Right cardiac atrium (tissue), 5 donors: ENCODE results near the gene PLRG1. TPM values are rescaled to one million over a fixed set of nuclear protein-coding genes. Genes with fewer than 3 reads are reported as not detected.

ENCODE experiments used
- ATAC-seq, 2 donors: fragments of 200-7000 bp; cut with Tn5 transposase; one replicate each; pipeline versions ENCODE4 v1.8.0 to v1.9.1; 2020; ENCODE audit warnings: moderate library complexity in 2 of 2, mild to moderate bottlenecking in 1 of 2
- DNase-seq, 3 donors: peaks; one replicate each; pipeline ENCODE4 v3.0.0-alpha.2; 2020
- H3K27ac ChIP-seq: one replicate; pipeline ENCODE4 v1.5.1; 2013; ENCODE audit warnings: mild to moderate bottlenecking, low read length, control low read depth, moderate library complexity
- H3K27me3 ChIP-seq: one replicate; pipeline ENCODE4 v1.6.1; 2013; ENCODE audit not compliant: control insufficient read depth, insufficient read depth
- H3K4me1 ChIP-seq: one replicate; pipeline ENCODE4 v1.6.1; 2013; ENCODE audit warnings: low read length; ENCODE audit not compliant: control insufficient read depth, insufficient read depth
- H3K4me3 ChIP-seq: one replicate; pipeline ENCODE4 v1.5.1; 2013; ENCODE audit warnings: low read length, control low read depth
- H3K9me3 ChIP-seq: one replicate; pipeline ENCODE4 v1.6.1; 2013; ENCODE audit warnings: low read length; ENCODE audit not compliant: control insufficient read depth
- WGBS: extraction: QIAGEN DNeasy Blood & Tissue Kit; methylation state at CpG from one replicate; pipeline ENCODE4 v1.1.7; 2013; 5-methylcytosine and 5-hydroxymethylcytosine counted together
- intact Hi-C, 4 donors: fragments of 100-400 bp; cut with DNase I; formaldehyde crosslinking; loops; one replicate each; pipeline versions ENCODE4 v1.11.0 to v1.14.0; 2022 to 2023
- polyA plus RNA-seq: library from polyadenylated mRNA; stranded (reverse); fragments of 200-250 nt; gene quantifications from one replicate; pipeline ENCODE4 v1.2.3, GENCODE V29; 2013
- total RNA-seq, 4 donors: library from RNA; stranded (reverse); fragmentation: NEBNext Ultra II Directional; extraction: Animal tissue kit (Norgen Biotek cat#: 25700); gene quantifications; one replicate each; pipeline ENCODE4 v1.2.1, GENCODE V29; 2021
- donor health status: healthy with polysubstance abuse.
- donor health status: DM: no; HTN: yes; CAD: no.
- donor health status: DM: no; HTN: no; CAD: no.
- donor health status: DM: no; HTN: yes; CAD: no; lungs with severe emphysema.
- donor health status: DM: yes; HTN: yes; CAD: no.

The PLRG1 gene
- total and polyA plus RNA-seq, 5 donors: 24.6 to 53.0 (median 50.4) TPM

DNA sequence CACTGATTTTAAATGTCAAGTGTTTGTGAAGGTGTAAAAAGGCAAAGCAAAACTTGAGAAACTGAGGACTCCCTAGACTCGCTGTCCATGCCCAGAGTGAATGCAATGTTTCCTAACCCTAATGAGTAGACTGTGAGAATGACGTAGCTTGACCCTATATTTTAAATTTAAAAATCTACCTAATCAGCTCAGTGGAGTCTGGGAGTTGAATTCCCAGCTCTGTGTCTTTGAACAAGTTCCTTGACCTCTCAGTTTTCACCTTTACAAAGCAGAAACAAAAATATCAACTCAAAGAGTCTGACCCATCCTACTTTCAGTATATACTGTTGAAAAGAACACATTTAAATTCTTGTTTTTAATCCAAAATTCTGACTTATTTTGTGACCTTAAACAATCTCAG is 38.0 kb upstream of the PLRG1 start:
- intact Hi-C loops: no loop called here
- no peak for ATAC-seq
- H3K4me3 ChIP-seq: no peak overlapping the region
- H3K27me3 ChIP-seq: no peaks in the 10 kb centered on the region
- no peaks in the 10 kb centered on the region for H3K9me3 ChIP-seq
- 83% methylated on average over 2 of the region's 2 CpGs for WGBS
- no peak for DNase-seq
- no peak overlapping the region for H3K27ac ChIP-seq
- H3K4me1 ChIP-seq: no peaks in the 10 kb centered on the region

- H3K4me3 ChIP-seq: no peak overlapping the region
- H3K27me3 ChIP-seq: no peaks in the 10 kb centered on the region
- H3K27ac ChIP-seq: no peak overlapping the region
- DNase-seq: no peak
- intact Hi-C loops: no loop called here
- no peak for ATAC-seq
- no peaks in the 10 kb centered on the region for H3K4me1 ChIP-seq
- no peaks in the 10 kb centered on the region for H3K9me3 ChIP-seq
- 88% methylated on average over 13 of the region's 13 CpGs for WGBS
These were observed 36.3 kb upstream of the PLRG1 start for GRCh38 chr4:154586296-154587033.

DNA sequence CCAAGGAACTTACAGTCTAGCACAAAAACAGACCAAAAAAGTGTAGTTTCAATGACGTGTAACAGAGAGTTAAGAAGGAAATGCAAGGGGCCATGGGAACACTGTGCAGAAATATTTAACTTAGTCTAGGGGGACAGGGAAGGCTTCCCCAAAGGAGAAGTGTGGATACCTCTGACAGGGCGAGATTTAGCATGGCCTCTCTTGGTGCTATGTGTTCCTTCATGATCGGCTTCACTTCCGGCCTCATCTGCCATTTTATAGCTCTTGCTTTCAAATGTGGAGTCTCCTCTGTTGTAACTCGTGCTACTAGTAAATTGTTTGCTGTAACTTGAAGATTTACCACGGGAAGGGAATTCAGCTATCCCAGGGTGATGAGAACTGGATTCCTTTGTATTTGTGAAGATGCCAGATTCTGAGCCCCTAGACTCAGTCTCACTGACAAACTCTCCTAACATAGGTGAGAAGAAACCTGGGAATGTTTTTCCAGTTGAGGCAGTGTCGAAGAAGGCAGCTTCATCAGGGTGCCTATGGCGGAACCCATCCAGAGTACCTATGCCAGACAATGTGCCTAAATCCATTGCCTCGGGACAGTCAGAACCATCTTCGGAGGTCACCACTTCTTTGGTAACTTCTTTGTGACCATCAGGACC is 35.3 kb upstream of the PLRG1 start:
- intact Hi-C loops: no loop called here

GRCh38 chr4:154584259-154584658 is 34.1 kb upstream of the PLRG1 start:
- Histone ChIP-seq H3K9me3 (no peaks in the 10 kb centered on the region), H3K27ac (no peak overlapping the region), H3K27me3 (no peaks in the 10 kb centered on the region), H3K4me3 (no peak overlapping the region), H3K4me1 (no peaks in the 10 kb centered on the region)
- ATAC-seq (no peak), DNase-seq (no peak)
- intact Hi-C loops: no loop called here
- WGBS: 85% methylated on average over 5 of the region's 5 CpGs

More for the DNA sequence above, 35.3 kb upstream of the PLRG1 start:
- no peak overlapping the region for H3K27ac ChIP-seq
- no peaks in the 10 kb centered on the region for H3K27me3 ChIP-seq
- H3K9me3 ChIP-seq: no peaks in the 10 kb centered on the region
- H3K4me3 ChIP-seq: no peak overlapping the region
- ATAC-seq (no peak), DNase-seq (no peak)
- WGBS: 85% methylated on average over 10 of the region's 10 CpGs
- H3K4me1 ChIP-seq: no peaks in the 10 kb centered on the region

DNA sequence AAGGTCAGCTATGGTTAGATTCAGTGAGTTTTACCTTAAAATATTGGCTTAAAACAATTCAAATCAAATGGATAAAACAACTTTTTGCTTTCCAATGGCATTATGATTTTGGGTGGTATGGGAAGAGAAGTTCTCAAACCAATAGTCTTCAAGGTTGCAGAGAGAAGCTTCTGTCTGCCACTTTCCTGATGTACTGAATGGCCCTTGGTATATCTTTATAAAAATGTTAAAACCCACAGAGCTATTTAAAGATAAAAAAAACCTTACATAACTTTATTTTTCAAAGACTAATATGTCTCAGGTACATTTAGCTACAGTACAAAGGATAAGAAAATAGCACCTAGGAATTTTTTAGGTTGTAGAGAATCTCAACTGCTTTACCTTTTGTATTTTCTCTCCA is 33.5 kb upstream of the PLRG1 start:
- Histone ChIP-seq H3K4me1 (no peaks in the 10 kb centered on the region), H3K27ac (no peak overlapping the region), H3K4me3 (no peak overlapping the region), H3K27me3 (no peaks in the 10 kb centered on the region), H3K9me3 (no peaks in the 10 kb centered on the region)
- ATAC-seq (no peak), DNase-seq (no peak)
- intact Hi-C loops: no loop called here

GRCh38 chr4:154583230-154583629 is 33.0 kb upstream of the PLRG1 start:
- 88% methylated on average over 3 of the region's 3 CpGs for WGBS
- H3K27ac ChIP-seq: no peak overlapping the region
- intact Hi-C loops: no loop called here
- H3K9me3 ChIP-seq: no peaks in the 10 kb centered on the region
- no peaks in the 10 kb centered on the region for H3K4me1 ChIP-seq
- H3K27me3 ChIP-seq: no peaks in the 10 kb centered on the region
- no peak for DNase-seq
- no peak for ATAC-seq
- H3K4me3 ChIP-seq: no peak overlapping the region

DNA sequence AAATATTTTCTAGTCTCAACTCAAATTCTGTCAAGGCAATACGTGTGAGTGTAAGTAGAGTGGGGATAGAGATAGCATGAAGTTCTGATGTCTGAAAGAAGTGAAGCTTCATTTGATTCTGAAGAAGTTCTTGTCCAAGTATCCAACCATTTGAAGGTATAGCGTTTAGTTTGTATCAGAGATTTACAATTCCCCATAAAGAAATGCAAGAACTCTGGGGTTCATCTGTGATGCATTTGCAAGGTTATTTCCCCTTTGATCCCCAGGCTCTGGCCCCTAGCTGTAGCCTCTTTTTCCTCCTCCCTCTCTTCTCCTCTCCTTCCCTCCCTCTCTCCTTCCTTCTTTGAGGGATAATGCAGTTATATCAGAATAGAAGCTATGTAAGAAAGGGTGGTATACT is 32.5 kb upstream of the PLRG1 start:
- DNase-seq: no peak
- no peaks in the 10 kb centered on the region for H3K4me1 ChIP-seq
- H3K27ac ChIP-seq: no peak overlapping the region
- no peak for ATAC-seq
- H3K4me3 ChIP-seq: no peak overlapping the region
- H3K9me3 ChIP-seq: no peaks in the 10 kb centered on the region
- WGBS: 57% methylated on average over 2 of the region's 2 CpGs
- H3K27me3 ChIP-seq: no peaks in the 10 kb centered on the region
- intact Hi-C loops: no loop called here

DNA sequence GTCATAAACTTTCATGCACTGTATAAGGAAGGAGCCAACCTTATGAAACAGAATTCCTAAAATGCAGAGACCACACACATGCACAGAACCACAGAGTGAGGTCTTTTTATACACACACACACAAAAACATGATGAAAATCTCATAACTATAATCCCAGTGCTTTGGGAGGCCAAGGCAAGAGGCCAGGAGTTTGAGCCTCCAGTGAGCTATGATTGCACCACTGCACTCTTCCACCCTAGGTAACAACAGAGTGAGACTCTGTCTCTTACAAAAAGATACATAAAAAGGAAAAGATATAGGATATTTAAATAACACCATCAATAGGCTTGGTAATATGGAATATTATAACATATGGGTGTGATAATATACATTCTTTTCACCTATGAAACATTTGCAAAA is 29.7 kb upstream of the PLRG1 start:
- no peaks in the 10 kb centered on the region for H3K4me1 ChIP-seq
- intact Hi-C loops: no loop called here
- no peaks in the 10 kb centered on the region for H3K9me3 ChIP-seq
- H3K4me3 ChIP-seq: no peak overlapping the region
- no peaks in the 10 kb centered on the region for H3K27me3 ChIP-seq
- ATAC-seq: no peak
- no peak overlapping the region for H3K27ac ChIP-seq
- DNase-seq: no peak

DNA sequence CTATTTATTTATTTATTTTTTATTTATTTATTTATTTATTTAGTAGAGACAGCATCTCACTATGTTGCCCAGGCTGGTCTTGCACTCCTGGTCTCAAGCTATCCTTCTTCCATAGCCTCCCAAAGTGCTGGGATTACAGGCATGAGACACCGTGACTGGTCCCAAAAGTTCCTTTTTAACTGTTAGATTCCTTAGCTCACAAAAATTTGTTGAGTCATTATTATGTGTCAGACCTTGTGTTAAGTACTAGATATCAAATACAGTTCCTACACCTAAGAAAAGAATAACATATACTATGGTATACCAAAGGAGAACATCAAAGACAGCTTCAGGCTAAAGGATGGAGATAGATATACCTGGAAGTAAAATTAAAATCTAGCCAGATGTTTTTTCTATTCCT is 28.7 kb upstream of the PLRG1 start:
- intact Hi-C loops: no loop called here
- Histone ChIP-seq H3K27ac (no peak overlapping the region), H3K27me3 (no peaks in the 10 kb centered on the region), H3K4me3 (no peak overlapping the region), H3K9me3 (no peaks in the 10 kb centered on the region), H3K4me1 (no peaks in the 10 kb centered on the region)
- no peak for DNase-seq
- WGBS: 64% methylated on average over 1 of the region's 1 CpG
- ATAC-seq: no peak

DNA sequence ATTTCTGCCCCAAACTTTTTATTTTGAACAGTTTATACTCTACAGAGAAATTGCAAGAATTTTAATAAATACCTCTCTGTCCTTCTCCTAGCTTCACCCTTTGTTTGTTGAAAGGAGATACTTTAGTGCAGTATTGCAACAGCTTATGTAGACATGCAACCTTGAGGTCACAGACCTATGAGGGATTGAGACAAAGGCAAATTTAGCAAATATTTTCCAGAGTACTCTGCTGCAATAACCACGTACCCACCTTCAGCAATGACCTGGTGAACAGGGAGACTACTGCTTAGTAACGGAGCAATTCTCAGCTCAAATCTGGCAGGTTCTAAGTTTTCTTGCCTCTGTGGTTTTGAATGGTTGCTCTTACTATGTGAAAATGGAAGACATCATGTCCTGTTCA is 27.1 kb upstream of the PLRG1 start:
- H3K27me3 ChIP-seq: no peaks in the 10 kb centered on the region
- intact Hi-C loops: no loop called here
- WGBS: 74% methylated on average over 2 of the region's 2 CpGs
- H3K4me1 ChIP-seq: no peaks in the 10 kb centered on the region
- ATAC-seq (no peak), DNase-seq (no peak)
- H3K27ac ChIP-seq: no peak overlapping the region
- H3K4me3 ChIP-seq: no peak overlapping the region
- H3K9me3 ChIP-seq: no peaks in the 10 kb centered on the region

DNA sequence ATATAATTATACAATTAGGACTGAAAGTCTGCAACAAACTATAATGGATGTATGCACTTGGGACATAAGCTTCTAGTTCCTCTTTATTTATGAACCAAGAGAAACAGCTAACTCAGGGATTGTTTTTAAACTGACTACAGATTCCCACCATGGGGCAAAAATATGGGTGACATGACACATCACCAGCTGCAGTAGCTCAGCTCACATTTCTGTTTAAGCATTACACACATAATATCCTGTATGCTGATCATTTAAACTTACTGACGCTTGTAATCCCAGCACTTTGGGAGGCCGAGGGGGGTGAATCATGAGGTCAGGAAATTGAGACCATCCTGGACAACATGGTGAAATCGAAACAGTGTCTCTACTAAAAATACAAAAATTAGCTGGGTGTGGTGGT is 24.1 kb upstream of the PLRG1 start:
- DNase-seq: no peak
- Histone ChIP-seq H3K9me3 (no peaks in the 10 kb centered on the region), H3K27ac (no peak overlapping the region), H3K27me3 (no peaks in the 10 kb centered on the region), H3K4me1 (no peaks in the 10 kb centered on the region), H3K4me3 (no peak overlapping the region)
- 77% methylated on average over 3 of the region's 3 CpGs for WGBS
- no peak for ATAC-seq
- intact Hi-C loops: no loop called here
